Liver (tissue), 2 donors: ENCODE results near the gene PKMYT1.

Source experiments
- HNF4G ChIP-seq: IDR thresholded peaks from 2 replicates; pipeline ENCODE4 v1.6.1; 2016; ENCODE audit warnings: antibody characterized with exemption
- MAX ChIP-seq: IDR thresholded peaks from 2 replicates; pipeline ENCODE4 v1.6.1; 2016; ENCODE audit warnings: antibody characterized with exemption
- ZBTB33 ChIP-seq: IDR thresholded peaks from 2 replicates; pipeline ENCODE4 v1.6.1; 2016; ENCODE audit warnings: antibody characterized with exemption
- donor health status: healthy.

- TF ChIP-seq MAX (no peak), ZBTB33 (no peak), HNF4G (no peak)
These were observed 29.9 kb downstream of the PKMYT1 start for GRCh38 chr16:2950353-2950724.
